GM18499 (cell line): ENCODE data around the gene SRRM3.
"Not testable (repeated sequence)": the region's sequence is repeated elsewhere in the genome, so short reads cannot be mapped to it uniquely, and the experiment has no call there.

Source experiments
- ATAC-seq: cut with Tn5 transposase; IDR thresholded peaks from one replicate; pipeline ENCODE4 v1.9.1; 2021; ENCODE audit warnings: moderate number of reproducible peaks; ENCODE audit not compliant: insufficient read depth, unreplicated experiment

Gene SRRM3

GRCh38 chr7:76225951-76226350 lies 24.3 kb downstream of the SRRM3 start:
- no peak for ATAC-seq

- ATAC-seq: not testable (repeated sequence)
Measured at GRCh38 chr7:76226878-76227423, 25.3 kb downstream of the SRRM3 start.

- ATAC-seq: no peak
Measured at GRCh38 chr7:76230214-76230613, 28.5 kb downstream of the SRRM3 start.

GRCh38 chr7:76231071-76231470 lies 29.4 kb downstream of the SRRM3 start:
- no peak for ATAC-seq

GRCh38 chr7:76231583-76231982 lies 29.9 kb downstream of the SRRM3 start:
- ATAC-seq: no peak

GRCh38 chr7:76232698-76233097 lies 31.0 kb downstream of the SRRM3 start:
- no peak for ATAC-seq

GRCh38 chr7:76233538-76234281 lies 32.0 kb downstream of the SRRM3 start:
- ATAC-seq: no peak

GRCh38 chr7:76234282-76234584 lies 32.5 kb downstream of the SRRM3 start:
- no peak for ATAC-seq

GRCh38 chr7:76234931-76235441 lies 33.3 kb downstream of the SRRM3 start:
- ATAC-seq: no peak

GRCh38 chr7:76236224-76236623 lies 34.5 kb downstream of the SRRM3 start:
- no peak for ATAC-seq

- no peak for ATAC-seq
Measured at GRCh38 chr7:76238326-76238725, 36.6 kb downstream of the SRRM3 start.

GRCh38 chr7:76241141-76241540 lies 39.4 kb downstream of the SRRM3 start:
- ATAC-seq: no peak

GRCh38 chr7:76242517-76243063 lies 40.9 kb downstream of the SRRM3 start:
- ATAC-seq: not testable (repeated sequence)

- ATAC-seq: no peak
Measured at GRCh38 chr7:76244781-76245391, 43.2 kb downstream of the SRRM3 start.

- no peak for ATAC-seq
Measured at GRCh38 chr7:76246804-76247389, 45.2 kb downstream of the SRRM3 start.

GRCh38 chr7:76247938-76248337 lies 46.2 kb downstream of the SRRM3 start:
- no peak for ATAC-seq

GRCh38 chr7:76252021-76252420 lies 50.3 kb downstream of the SRRM3 start:
- no peak for ATAC-seq

GRCh38 chr7:76254781-76255180 lies 53.1 kb downstream of the SRRM3 start:
- no peak for ATAC-seq

GRCh38 chr7:76257973-76258372 lies 56.3 kb downstream of the SRRM3 start:
- ATAC-seq: no peak

- no peak for ATAC-seq
Measured at GRCh38 chr7:76259124-76260093, 57.7 kb downstream of the SRRM3 start.
